Prostate gland (tissue), 2 donors: Measurements from ENCODE around the gene RBM47.

Source experiments
- CTCF ChIP-seq, 4 experiments: fragments of 200-600 bp in 2 of 4; fragments of 450-650 bp in 2 of 4; sonication (generic) in 2 of 4; IDR thresholded peaks; 1 replicate in 3 of 4; 2 replicates in 1 of 4; pipeline ENCODE4 v1.5.1; 2016 to 2019; ENCODE audit warnings: antibody characterized with exemption in 4 of 4, mild to moderate bottlenecking in 2 of 4, moderate library complexity in 2 of 4
- POLR2A ChIP-seq: fragments of 450-650 bp; IDR thresholded peaks from one replicate; pipeline ENCODE4 v1.6.1; 2016; ENCODE audit warnings: antibody characterized with exemption, mild to moderate bottlenecking
- POLR2AphosphoS5 ChIP-seq: sonication (generic); formaldehyde crosslinking; IDR thresholded peaks from one replicate; pipeline ENCODE4 v1.6.1; 2017; ENCODE audit warnings: antibody characterized with exemption

- TF ChIP-seq CTCF (IDR thresholded peaks at IDR 0.05), result no peak
- TF ChIP-seq POLR2AphosphoS5, result peak; percentile 43
- TF ChIP-seq POLR2A, result no peak
Measured at GRCh38 chr4:40552536-40552935, 77.1 kb downstream of the RBM47 start.
